Measurements from ENCODE around the gene PTCD2.
A peak's percentile ranks its signal among the peaks of the same experiment; 100 is the strongest.

PTCD2 gene

GRCh38 chr5:72352616-72353015, 32.4 kb downstream of the PTCD2 start:
- no peak for DNase-seq

- no peak for DNase-seq
These were observed 32.9 kb downstream of the PTCD2 start for GRCh38 chr5:72353046-72353445.

- peak in 1 of 2 experiments; percentile 2 for DNase-seq
These were observed 35.6 kb downstream of the PTCD2 start for GRCh38 chr5:72355706-72356299.

- no peak for DNase-seq
These were observed 36.2 kb downstream of the PTCD2 start for GRCh38 chr5:72356361-72356760.

GRCh38 chr5:72358925-72359324, 38.8 kb downstream of the PTCD2 start:
- no peak for DNase-seq

- DNase-seq: no peak
These were observed 39.7 kb downstream of the PTCD2 start for GRCh38 chr5:72359886-72360285.

GRCh38 chr5:72363166-72363802, 43.1 kb downstream of the PTCD2 start:
- DNase-seq: no peak

- DNase-seq: no peak
These were observed 44.0 kb downstream of the PTCD2 start for GRCh38 chr5:72364171-72364570.

- DNase-seq: no peak
These were observed 44.8 kb downstream of the PTCD2 start for GRCh38 chr5:72364951-72365350.

- no peak for DNase-seq
These were observed 46.3 kb downstream of the PTCD2 start for GRCh38 chr5:72366324-72366976.

DNA sequence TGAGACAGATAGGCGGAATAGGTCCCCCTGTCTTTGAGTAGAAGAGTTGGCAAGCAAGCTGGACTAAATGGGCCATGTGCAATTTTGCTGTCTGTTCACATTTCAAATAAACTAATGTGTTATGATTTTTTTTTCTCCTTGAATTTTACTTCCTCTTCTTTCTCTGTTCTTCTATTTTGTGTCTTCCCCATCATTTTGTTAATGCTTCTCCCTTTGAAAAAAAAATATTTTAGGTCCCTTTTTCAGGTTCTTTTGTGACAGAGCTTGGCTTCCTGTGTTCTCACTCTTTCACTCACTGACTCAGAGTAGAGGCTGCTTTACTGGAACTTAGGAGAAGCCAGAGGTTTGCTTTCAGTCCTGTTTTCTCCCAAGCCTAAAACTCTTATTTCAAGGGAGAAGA, 48.1 kb downstream of the PTCD2 start:
- DNase-seq: no peak

- DNase-seq: no peak
These were observed 49.1 kb downstream of the PTCD2 start for GRCh38 chr5:72369301-72369700.

- DNase-seq: no peak
These were observed 49.5 kb downstream of the PTCD2 start for GRCh38 chr5:72369711-72370110.

DNA sequence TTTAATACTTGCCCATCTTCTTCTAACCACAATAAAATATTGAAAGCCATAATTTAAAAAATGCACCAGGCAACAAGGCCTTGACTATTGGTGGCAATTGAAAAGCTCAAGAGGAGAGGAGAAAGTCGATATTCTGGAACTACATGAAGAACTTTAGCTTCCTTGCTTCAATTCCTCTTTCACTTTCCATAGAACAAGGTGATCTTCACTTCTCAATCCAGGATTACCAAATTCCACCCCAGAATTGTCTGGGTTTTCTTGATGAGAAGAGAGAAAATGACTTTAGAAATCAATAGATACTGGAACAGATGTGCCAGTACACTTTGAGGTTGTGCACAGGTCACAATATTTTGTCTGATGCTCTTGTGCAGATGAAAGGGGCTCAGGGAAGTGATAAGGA, 52.2 kb downstream of the PTCD2 start:
- DNase-seq: no peak

- no peak for DNase-seq
These were observed 52.8 kb downstream of the PTCD2 start for GRCh38 chr5:72372923-72373322.

DNA sequence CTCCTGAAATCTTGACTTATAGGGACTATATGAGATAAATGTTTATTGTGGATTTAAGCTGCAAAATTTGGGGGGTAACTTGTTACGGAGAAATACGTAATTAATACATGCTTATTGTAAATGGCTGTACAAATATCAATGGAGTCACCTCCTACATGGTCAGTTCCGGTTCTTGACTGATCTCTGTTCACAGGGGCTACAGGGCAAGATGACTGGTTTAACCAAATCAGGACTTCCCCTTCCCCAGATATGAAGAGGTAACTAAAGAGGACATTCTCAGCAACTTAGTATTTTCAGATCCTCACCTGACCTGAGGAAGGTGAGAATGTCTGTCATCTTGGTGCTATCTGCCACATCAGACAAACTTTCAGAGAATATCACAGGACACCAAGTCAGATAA, 54.7 kb downstream of the PTCD2 start:
- no peak for DNase-seq

GRCh38 chr5:72376381-72376780, 56.2 kb downstream of the PTCD2 start:
- no peak for DNase-seq

- no peak for DNase-seq
These were observed 57.9 kb downstream of the PTCD2 start for GRCh38 chr5:72377910-72378638.

DNA sequence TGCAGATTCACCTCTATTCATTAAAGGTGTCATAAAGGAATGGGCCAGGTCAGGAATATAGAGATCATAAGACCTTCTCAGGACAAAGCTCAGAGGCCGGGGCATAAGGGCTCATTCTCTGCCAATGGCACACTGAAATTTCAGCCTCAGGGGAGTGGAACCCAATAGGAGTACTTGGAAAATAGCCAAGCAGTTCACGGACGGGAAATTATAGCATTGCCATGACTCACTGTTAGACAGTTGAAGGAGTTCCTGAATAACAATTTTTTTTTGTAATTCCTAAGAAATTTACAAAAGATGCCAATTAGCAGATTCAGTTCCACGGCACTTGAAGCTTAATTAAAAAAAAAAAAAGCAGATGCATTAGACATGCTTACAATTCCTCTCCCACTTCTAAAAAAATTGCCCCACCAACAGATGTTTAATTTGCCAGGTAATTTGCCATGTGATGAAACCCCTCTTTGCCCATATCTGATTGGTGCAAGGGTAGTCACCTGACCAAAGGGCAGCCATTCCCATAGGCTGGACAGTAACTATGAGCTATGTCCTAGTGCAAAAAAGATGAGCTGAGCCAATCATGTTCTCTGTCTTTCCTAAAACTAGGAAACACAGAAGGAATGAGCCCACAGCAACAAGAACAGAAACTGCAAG, 58.6 kb downstream of the PTCD2 start:
- DNase-seq: no peak

GRCh38 chr5:72379936-72380335, 59.8 kb downstream of the PTCD2 start:
- no peak for DNase-seq

DNA sequence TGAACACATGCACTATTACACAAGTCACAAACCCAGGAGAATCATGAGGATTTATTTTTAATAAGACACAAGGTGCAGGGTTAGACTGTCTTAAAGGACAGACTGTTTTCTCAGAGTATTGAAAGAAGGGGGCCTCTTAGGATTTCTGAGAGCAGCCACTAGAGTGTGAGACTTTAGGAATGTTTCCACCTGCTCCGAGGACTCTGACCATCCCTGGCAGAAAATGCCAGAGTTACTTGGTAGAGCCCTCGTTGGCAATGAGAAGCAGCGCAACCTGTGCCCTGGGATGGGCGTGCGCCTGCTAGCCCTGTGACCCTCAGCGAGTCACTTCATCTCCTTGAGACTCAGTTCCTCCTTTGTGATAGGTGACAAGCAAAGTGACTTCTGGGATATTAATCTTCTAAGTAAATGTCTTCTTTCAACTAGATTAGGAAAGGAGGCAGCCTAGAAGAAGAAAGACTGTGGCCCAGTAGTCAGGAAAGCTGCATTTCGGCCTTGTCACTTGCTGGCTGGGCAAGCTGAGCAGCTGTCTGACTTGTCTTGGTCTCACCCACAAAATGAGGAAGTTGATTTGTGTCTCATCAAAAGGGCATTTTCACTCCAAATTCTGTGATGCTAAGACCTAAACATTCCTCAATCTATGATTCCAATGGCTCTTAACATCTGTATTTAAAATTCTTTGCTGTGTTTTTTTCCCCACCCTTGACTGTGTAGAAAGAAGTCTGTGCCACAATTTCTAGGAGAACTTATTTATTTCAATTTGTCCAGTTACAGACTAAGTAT, 60.5 kb downstream of the PTCD2 start:
- DNase-seq: no peak

GRCh38 chr5:72383280-72383679, 63.1 kb downstream of the PTCD2 start:
- no peak for DNase-seq

- no peak for DNase-seq
These were observed 63.6 kb downstream of the PTCD2 start for GRCh38 chr5:72383726-72384125.
